Endothelial cell (in vitro differentiated cells): ENCODE measurements around the gene PARD6A. TPM values are rescaled to one million over a fixed set of nuclear protein-coding genes. Genes with fewer than 3 reads are reported as not detected.

ENCODE experiments used
- DNase-seq: peaks from one replicate; pipeline ENCODE4 v3.0.0; 2021; ENCODE audit warnings: low spot score
- H3K27ac Mint-ChIP-seq: one replicate; pipeline ENCODE4 v1.8.0; 2021; ENCODE audit warnings: mixed read lengths, inconsistent platforms; ENCODE audit not compliant: unreplicated experiment
- H3K27me3 Mint-ChIP-seq: one replicate; pipeline ENCODE4 v1.8.0; 2021; ENCODE audit warnings: mild to moderate bottlenecking, moderate library complexity, mixed read lengths, inconsistent platforms; ENCODE audit not compliant: unreplicated experiment
- H3K36me3 Mint-ChIP-seq: one replicate; pipeline ENCODE4 v1.8.0; 2021; ENCODE audit warnings: mild to moderate bottlenecking, low read depth, mixed read lengths, inconsistent platforms; ENCODE audit not compliant: unreplicated experiment
- H3K4me1 Mint-ChIP-seq: one replicate; pipeline ENCODE4 v1.8.0; 2021; ENCODE audit warnings: mild to moderate bottlenecking, mixed read lengths, inconsistent platforms; ENCODE audit not compliant: unreplicated experiment
- H3K4me3 Mint-ChIP-seq: one replicate; pipeline ENCODE4 v1.8.0; 2021; ENCODE audit warnings: mild to moderate bottlenecking, mixed read lengths, inconsistent platforms; ENCODE audit not compliant: unreplicated experiment
- H3K9me3 Mint-ChIP-seq: one replicate; pipeline ENCODE4 v1.8.0; 2021; ENCODE audit warnings: mixed read lengths, inconsistent platforms; ENCODE audit not compliant: unreplicated experiment
- total RNA-seq: library from RNA; stranded (reverse); fragmentation: NEBNext Ultra II Directional; extraction: Animal tissue kit (Norgen Biotek cat#: 25700); gene quantifications from one replicate; pipeline ENCODE4 v1.2.1, GENCODE V29; 2021; ENCODE audit not compliant: unreplicated experiment
- TF ChIP-seq, protein P1 (sequence below): fragments of 200-600 bp; sonication (generic); IDR thresholded peaks from one replicate; pipeline ENCODE4 v1.5.0; 2021; ENCODE audit warnings: antibody characterized with exemption; ENCODE audit not compliant: unreplicated experiment

Gene PARD6A
- total RNA-seq, 1 donor from 2014 or later: 1.2 TPM

DNA sequence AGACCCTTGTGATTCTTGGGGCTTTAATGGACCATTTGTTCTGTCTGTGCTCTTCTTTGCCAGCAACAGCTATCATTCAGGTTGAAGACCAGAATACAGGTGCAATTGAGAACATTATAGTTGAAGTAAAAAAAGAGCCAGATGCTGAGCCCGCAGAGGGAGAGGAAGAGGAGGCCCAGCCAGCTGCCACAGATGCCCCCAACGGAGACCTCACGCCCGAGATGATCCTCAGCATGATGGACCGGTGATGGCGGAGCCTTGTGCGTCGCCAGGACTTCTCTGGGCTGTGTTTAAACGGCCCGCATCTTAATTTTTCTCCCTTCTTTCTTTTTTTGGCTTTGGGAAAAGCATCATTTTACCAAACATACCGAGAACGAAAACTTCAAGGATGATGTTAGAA, 23.1 kb upstream of the PARD6A start:
- H3K4me1 Mint-ChIP-seq: no peaks in the 10 kb centered on the region
- TF ChIP-seq, protein P1, sequence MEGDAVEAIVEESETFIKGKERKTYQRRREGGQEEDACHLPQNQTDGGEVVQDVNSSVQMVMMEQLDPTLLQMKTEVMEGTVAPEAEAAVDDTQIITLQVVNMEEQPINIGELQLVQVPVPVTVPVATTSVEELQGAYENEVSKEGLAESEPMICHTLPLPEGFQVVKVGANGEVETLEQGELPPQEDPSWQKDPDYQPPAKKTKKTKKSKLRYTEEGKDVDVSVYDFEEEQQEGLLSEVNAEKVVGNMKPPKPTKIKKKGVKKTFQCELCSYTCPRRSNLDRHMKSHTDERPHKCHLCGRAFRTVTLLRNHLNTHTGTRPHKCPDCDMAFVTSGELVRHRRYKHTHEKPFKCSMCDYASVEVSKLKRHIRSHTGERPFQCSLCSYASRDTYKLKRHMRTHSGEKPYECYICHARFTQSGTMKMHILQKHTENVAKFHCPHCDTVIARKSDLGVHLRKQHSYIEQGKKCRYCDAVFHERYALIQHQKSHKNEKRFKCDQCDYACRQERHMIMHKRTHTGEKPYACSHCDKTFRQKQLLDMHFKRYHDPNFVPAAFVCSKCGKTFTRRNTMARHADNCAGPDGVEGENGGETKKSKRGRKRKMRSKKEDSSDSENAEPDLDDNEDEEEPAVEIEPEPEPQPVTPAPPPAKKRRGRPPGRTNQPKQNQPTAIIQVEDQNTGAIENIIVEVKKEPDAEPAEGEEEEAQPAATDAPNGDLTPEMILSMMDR: no peak
- no peak overlapping the region for H3K27ac Mint-ChIP-seq
- peaks cover 6% of the 10 kb centered on the region for H3K27me3 Mint-ChIP-seq
- H3K9me3 Mint-ChIP-seq: no peaks in the 10 kb centered on the region
- peaks cover 14% of the 10 kb centered on the region for H3K36me3 Mint-ChIP-seq
- no peak for DNase-seq
- no peak overlapping the region for H3K4me3 Mint-ChIP-seq

DNA sequence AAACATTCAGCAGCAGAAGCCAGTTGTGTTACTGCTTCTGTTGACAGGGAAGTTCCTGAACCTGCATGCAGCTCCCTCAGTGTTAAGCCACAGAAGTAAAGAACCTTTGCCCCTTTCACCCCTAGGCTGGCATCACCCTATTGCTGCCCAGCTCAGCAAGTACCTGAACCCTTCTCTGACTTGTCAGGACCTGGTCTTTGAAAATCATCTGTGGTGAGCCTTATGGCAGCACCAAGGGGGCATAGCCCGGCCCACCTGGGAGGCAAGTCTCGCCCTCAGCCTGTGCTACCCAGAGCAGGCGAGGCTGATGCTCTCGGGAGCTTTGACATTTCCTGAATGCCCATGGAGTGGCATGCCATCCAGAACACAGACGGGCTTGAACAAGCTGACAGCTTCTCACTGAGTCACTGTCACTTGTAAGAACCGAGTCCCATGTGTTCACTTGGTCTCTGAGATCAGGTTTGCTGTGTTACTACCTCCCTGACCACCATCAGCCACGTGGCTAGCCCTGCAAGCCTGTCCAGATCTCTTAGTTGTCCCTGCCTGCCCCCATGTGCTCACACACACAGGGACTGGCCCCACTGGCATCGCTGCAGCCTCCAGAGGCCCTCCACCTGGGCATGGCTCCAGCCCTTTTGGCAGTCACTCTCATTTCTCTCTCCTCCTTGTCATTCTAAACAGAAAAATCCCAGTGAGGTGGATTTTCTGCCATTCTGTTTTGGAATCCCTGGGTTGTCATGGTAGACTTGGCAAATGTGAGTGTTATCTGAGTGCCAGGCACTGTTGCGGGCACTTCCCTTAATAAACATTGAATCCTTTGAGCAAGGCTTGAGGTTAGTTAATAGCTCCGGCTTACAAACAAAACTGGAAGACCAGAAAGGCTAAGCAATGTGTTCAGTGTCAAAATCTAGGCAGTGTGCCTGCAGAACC, 18.7 kb upstream of the PARD6A start:
- Mint-ChIP-seq H3K27me3 (peaks cover 9% of the 10 kb centered on the region), H3K36me3 (peaks cover 4% of the 10 kb centered on the region)

DNA sequence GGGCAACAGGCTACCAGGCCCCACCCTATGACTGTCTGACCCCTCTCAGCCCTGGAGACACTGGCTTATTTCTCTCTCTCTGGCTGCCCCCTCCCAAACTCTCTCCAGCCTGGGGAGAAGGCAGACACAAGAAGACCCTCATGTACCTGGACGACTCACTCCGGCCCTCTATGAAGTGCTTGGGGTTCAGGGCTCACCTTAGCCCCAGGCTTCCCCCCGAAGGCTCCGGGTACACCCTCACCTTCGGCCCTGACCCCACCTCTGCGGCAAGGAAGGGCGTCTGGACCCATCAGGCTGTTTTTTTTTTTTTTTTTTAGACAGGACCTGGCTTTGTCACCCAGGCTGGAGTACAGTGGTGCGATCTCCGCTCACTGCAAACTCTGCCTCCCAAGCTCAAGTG, 16.7 kb upstream of the PARD6A start:
- H3K27ac Mint-ChIP-seq: no peak overlapping the region
- no peak for DNase-seq

More for the DNA sequence above, 18.7 kb upstream of the PARD6A start:
- DNase-seq: no peak
- H3K27ac Mint-ChIP-seq: no peak overlapping the region
- no peaks in the 10 kb centered on the region for H3K4me1 Mint-ChIP-seq
- no peaks in the 10 kb centered on the region for H3K9me3 Mint-ChIP-seq
- TF ChIP-seq, protein P1: no peak
- no peak overlapping the region for H3K4me3 Mint-ChIP-seq

DNA sequence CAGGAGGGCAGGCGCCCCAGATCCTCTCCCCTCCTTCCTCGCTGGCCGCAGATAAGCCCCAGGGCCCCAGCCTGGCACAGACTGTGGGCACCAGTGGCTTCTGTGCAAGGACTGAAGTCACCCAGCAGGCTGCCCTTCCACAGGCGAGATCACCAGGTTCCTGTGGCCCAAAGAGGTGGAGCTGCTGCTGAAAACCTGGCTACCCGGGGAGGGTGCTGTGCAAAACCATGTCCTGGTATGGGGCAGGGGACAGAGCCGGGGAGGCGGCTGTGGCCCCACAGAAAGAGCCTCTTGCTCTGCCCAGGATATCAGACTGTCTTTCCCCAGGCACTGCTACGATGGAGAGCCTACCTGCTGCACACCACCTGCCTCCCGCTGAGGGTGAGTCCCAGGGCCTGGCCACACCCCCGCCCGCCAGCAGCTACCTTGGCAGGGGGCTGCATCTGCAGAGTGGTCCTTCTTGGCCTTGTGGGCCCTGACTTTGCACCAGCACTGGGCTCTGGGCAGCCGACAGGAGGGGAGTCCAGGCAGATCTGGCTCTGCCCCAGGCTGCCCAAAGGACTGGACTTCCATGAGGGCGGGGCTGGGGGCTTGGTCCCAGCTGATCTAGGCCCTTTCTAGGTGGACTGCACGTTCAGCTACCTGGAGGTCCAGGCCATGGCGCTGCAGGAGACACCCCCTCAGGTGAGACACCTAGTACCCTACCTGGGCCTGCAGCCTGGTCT, 15.2 kb upstream of the PARD6A start:
- no peak for DNase-seq
- no peak overlapping the region for H3K27ac Mint-ChIP-seq
- H3K4me3 Mint-ChIP-seq: no peak overlapping the region
- peaks cover 4% of the 10 kb centered on the region for H3K36me3 Mint-ChIP-seq
- H3K9me3 Mint-ChIP-seq: no peaks in the 10 kb centered on the region
- peaks cover 3% of the 10 kb centered on the region for H3K4me1 Mint-ChIP-seq
- TF ChIP-seq, protein P1: no peak
- peaks cover 14% of the 10 kb centered on the region for H3K27me3 Mint-ChIP-seq

More for the DNA sequence above, 16.7 kb upstream of the PARD6A start:
- Mint-ChIP-seq H3K4me3 (no peak overlapping the region), H3K9me3 (no peaks in the 10 kb centered on the region), H3K27me3 (peaks cover 11% of the 10 kb centered on the region), H3K36me3 (no peaks in the 10 kb centered on the region), H3K4me1 (no peaks in the 10 kb centered on the region)
- TF ChIP-seq, protein P1: no peak
